ENCODE data around the gene GPS2. TPM values are rescaled to one million over a fixed set of nuclear protein-coding genes. Genes with fewer than 3 reads are reported as not detected.

The GPS2 gene
- total and polyA plus RNA-seq, 2 experiments from 2014 or later, result 83.4 to 122 TPM

GRCh38 chr17:7289256-7290032, 25.7 kb downstream of the GPS2 start:
- Histone ChIP-seq H3K79me2 (replicated peaks; ENCODE audit: insufficient read depth) (no peaks in the 10 kb centered on the region), H4K20me1 (replicated peaks; ENCODE audit: insufficient read depth) (peaks cover 7% of the 10 kb centered on the region; the same call in 1 of the 2 replicates), H3K4me2 (no peak overlapping the region), H3K4me3 (no peak overlapping the region), H3F3A (replicated peaks; ENCODE audit: low read depth) (0 out of 2 replicates have a peak, but pooled peaks cover 9% of the 10 kb centered on the region), H3K27ac (ENCODE audit: low read depth) (no peak overlapping the region), H3K9me2 (ENCODE audit: insufficient read depth) (no peaks in the 10 kb centered on the region), H2AFZ (no peak overlapping the region), H3K36me3 (ENCODE audit: insufficient read depth) (peaks cover 5% of the 10 kb centered on the region; the same call in 1 of the 2 replicates), H3K4me1 (ENCODE audit: insufficient read depth) (peaks cover 7% of the 10 kb centered on the region), H3K27me3 (ENCODE audit: insufficient read depth) (no peaks in the 10 kb centered on the region)
- Mint-ChIP-seq H3K4me1 (peaks cover 27% of the 10 kb centered on the region), H3K27me3 (ENCODE audit: insufficient read depth, low read depth, poor library complexity) (peaks cover 14% of the 10 kb centered on the region), H3K27ac (no peak overlapping the region), H3K4me3 (no peak overlapping the region; the same call in 2 of the 3 replicates), H3K9me3 (no peaks in the 10 kb centered on the region; the same call in 2 of the 3 replicates), H3K36me3 (ENCODE audit: low read depth) (peaks cover 18% of the 10 kb centered on the region)
- ATAC-seq (peak; percentile 16), DNase-seq (ENCODE audit: low spot score) (no peak)
- TF ChIP-seq EZH2phosphoT487 (IDR thresholded peaks at IDR 0.05; ENCODE audit: unreplicated experiment) (no peak), ZNF114 (CRISPR knock-in tag; IDR thresholded peaks at IDR 0.05) (no peak), CTCF (conservative IDR thresholded peaks at IDR 0.05; ENCODE audit: low read depth in 2 of 2) (no peak), POLR2AphosphoS5 (IDR thresholded peaks at IDR 0.05; ENCODE audit: low read depth) (peak; percentile 7; the same call in 1 of the 2 replicates)

GRCh38 chr17:7285679-7286078, 29.5 kb downstream of the GPS2 start:
- no peak for TF ChIP-seq ZNF462 (CRISPR knock-in tag; IDR thresholded peaks at IDR 0.05)
- DNase-seq (ENCODE audit: low spot score), result no peak
- Histone ChIP-seq H3K4me3 (no peak overlapping the region), H3K79me2 (replicated peaks; ENCODE audit: insufficient read depth) (no peaks in the 10 kb centered on the region), H2AFZ (no peak overlapping the region), H3K4me1 (ENCODE audit: insufficient read depth) (peaks cover 4% of the 10 kb centered on the region; the same call in 1 of the 2 replicates), H3F3A (replicated peaks; ENCODE audit: low read depth) (0 out of 2 replicates have a peak, but pooled peaks cover 3% of the 10 kb centered on the region), H3K27ac (ENCODE audit: low read depth) (no peak overlapping the region), H3K27me3 (ENCODE audit: insufficient read depth) (peaks cover 10% of the 10 kb centered on the region), H4K20me1 (replicated peaks; ENCODE audit: insufficient read depth) (peaks cover 3% of the 10 kb centered on the region; the same call in 1 of the 2 replicates), H3K36me3 (ENCODE audit: insufficient read depth) (peaks cover 5% of the 10 kb centered on the region; the same call in 1 of the 2 replicates), H3K4me2 (no peak overlapping the region), H3K9me2 (ENCODE audit: insufficient read depth) (no peaks in the 10 kb centered on the region)
- Mint-ChIP-seq H3K27ac (no peak overlapping the region), H3K27me3 (ENCODE audit: insufficient read depth, low read depth, poor library complexity) (peaks cover 20% of the 10 kb centered on the region), H3K4me1 (peaks cover 27% of the 10 kb centered on the region), H3K4me3 (no peak overlapping the region), H3K36me3 (ENCODE audit: low read depth) (peaks cover 18% of the 10 kb centered on the region), H3K9me3 (no peaks in the 10 kb centered on the region; the same call in 1 of the 3 replicates)
- no peak for ATAC-seq
